Activated CD8-positive, alpha-beta memory T cell treated with anti-CD3 and anti-CD28 coated beads, Interleukin-2, amount 10 ng/mL, durations not matched to agents 7 days and 5 days (primary cell): ENCODE results near the gene NRGN. TPM values are rescaled to one million over a fixed set of nuclear protein-coding genes. Genes with fewer than 3 reads are reported as not detected.
"Not testable (repeated sequence)": the region's sequence is repeated elsewhere in the genome, so short reads cannot be mapped to it uniquely, and the experiment has no call there.

ENCODE experiments used
- ATAC-seq: fragments of 150-1000 bp; cut with Tn5 transposase; one replicate; pipeline ENCODE4 v1.10.0; 2021; ENCODE audit warnings: moderate library complexity
- CTCF ChIA-PET: fragments of 350-600 bp; sonication (Branson Sonifier 250); formaldehyde crosslinking; loops from one replicate; lab custom pipeline; 2021; ENCODE audit warnings: antibody characterized with exemption; lab: Charles Lee
- DNase-seq: peaks from one replicate; pipeline ENCODE4 v3.0.0-alpha.2; 2020
- H3K27ac Mint-ChIP-seq: one replicate; pipeline ENCODE4 v1.8.0; 2021; ENCODE audit warnings: mild to moderate bottlenecking, mixed read lengths
- H3K27me3 Mint-ChIP-seq: one replicate; pipeline ENCODE4 v1.8.0; 2021; ENCODE audit warnings: mixed read lengths
- H3K36me3 Mint-ChIP-seq: one replicate; pipeline ENCODE4 v1.8.0; 2021; ENCODE audit warnings: mild to moderate bottlenecking, mixed read lengths
- H3K4me1 Mint-ChIP-seq: one replicate; pipeline ENCODE4 v1.8.0; 2021; ENCODE audit warnings: mixed read lengths
- H3K4me3 Mint-ChIP-seq: one replicate; pipeline ENCODE4 v1.8.0; 2021; ENCODE audit warnings: mild to moderate bottlenecking, moderate library complexity, mixed read lengths
- H3K9me3 Mint-ChIP-seq: one replicate; pipeline ENCODE4 v1.8.0; 2022; ENCODE audit warnings: low read depth, mixed read lengths
- total RNA-seq, 2 experiments: library from RNA; stranded (reverse); gene quantifications; one replicate each; pipeline ENCODE4 v1.2.3, GENCODE V29; 2021

The NRGN gene
- total RNA-seq, 2 experiments from 2014 or later, result 6.6 TPM

DNA sequence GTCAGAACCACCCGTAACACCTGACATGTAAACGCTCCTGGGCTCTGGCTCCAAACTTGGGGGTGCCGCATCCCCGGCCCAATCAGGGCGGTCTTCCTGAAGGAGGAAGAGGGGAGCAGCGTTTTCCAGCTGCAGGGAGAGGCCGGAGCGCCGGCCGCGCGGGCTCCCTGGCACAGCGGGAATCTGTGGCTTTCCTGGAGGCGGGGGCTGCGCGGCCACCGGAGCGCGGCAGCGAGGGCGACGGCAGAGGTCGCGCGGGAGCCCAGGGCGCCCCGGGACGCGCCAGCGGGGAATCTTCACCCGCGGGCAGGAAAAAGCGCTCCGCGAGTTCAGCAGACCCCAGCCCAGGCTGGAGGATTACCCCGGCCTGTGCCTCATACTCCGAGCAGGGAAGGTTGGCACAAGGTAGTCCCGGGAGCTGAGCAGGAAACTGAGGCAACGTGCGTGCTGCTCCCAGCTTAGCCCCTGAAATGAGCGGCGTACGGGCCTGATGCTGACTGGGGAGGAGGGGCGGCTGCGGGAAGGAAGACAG, 22.9 kb downstream of the NRGN start:
- no peak overlapping the region for H3K27ac Mint-ChIP-seq
- CTCF ChIA-PET, result interaction anchor here (0.7 to 18.4 kb wide), 24 partner anchors 10 to 139 kb away, joined by 3 to 216 read pairs (median 7); partner anchors contain the start of genes MSANTD2, NRGN, SIAE and SPA17
- H3K4me3 Mint-ChIP-seq, result peak overlapping the region; percentile 74
- ATAC-seq (peak; percentile 35), DNase-seq (no peak)
- H3K9me3 Mint-ChIP-seq, result no peaks in the 10 kb centered on the region
- peaks cover 19% of the 10 kb centered on the region for H3K4me1 Mint-ChIP-seq
- peaks cover 37% of the 10 kb centered on the region for H3K27me3 Mint-ChIP-seq
- peaks cover 1% of the 10 kb centered on the region for H3K36me3 Mint-ChIP-seq

DNA sequence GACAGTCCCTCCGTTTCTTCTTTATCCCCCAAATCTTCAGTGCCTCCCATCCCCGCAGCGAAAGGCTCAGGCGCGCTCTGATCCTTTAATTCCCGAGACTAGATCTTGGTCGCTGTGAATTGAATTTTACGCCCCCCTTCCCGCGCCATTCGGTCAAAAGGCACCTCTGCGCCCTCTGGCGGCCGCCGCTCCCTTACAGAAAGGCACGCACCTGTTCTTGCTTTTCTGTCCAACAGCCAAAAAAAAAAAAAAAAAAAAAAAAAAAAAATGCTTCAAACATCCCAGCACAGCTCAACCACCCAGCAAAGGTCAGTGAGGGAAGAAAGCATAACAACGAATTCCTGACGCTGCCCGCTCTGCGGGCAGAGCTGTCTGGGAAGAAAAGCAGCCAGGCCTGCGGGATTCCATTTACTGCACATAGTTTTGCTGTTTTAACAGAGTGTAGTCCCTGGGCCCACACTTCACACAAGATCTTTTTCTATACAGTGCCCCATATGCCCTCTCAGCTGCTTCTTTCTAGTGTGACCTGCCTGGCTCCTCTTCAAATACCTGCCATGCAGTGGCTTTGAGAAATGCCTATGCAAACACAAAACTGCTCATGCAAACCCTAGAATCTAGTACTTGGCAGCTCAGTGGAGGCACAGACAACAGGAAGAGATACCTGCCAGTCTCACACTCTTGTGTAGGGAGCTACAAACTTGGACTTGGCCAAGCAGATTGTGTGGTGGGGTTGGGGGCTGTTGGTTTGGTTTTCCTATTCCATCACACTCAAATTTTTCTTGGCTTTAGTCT, 23.6 kb downstream of the NRGN start:
- no peak overlapping the region for H3K27ac Mint-ChIP-seq

DNA sequence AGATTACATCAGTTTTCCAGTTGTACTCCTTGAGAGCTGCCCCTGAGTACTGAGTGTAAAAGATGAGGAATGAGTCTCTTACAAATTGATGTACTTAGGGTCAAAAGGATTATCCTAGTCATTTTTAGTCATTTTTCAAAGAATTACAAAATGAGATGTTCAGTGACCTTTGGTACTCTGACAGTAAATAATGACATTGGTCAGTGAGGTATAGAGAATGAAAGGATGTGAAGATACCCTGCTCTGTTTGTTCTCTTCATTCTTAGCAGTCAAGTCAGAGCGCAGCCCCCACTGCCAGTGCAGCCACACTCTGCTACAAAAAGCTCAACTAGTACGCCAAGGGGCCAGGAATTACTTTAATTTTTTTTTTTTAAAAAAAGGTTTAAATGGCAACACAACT, 26.4 kb downstream of the NRGN start:
- Mint-ChIP-seq H3K4me3 (no peak overlapping the region), H3K4me1 (peaks cover 8% of the 10 kb centered on the region), H3K36me3 (peaks cover 3% of the 10 kb centered on the region), H3K9me3 (no peaks in the 10 kb centered on the region), H3K27me3 (peaks cover 7% of the 10 kb centered on the region), H3K27ac (no peak overlapping the region)
- DNase-seq, result no peak
- CTCF ChIA-PET, result interaction anchor here (0.8 to 18.4 kb wide), 7 partner anchors 19 to 135 kb away, joined by 3 to 216 read pairs (median 3); partner anchors contain the start of gene MSANTD2
- ATAC-seq, result no peak

More for the DNA sequence above, 23.6 kb downstream of the NRGN start:
- H3K9me3 Mint-ChIP-seq, result no peaks in the 10 kb centered on the region
- H3K36me3 Mint-ChIP-seq, result peaks cover 1% of the 10 kb centered on the region
- peak; percentile 46 for ATAC-seq
- CTCF ChIA-PET, result interaction anchor here (0.6 to 18.4 kb wide), 32 partner anchors 9 to 1332 kb away, joined by 3 to 216 read pairs (median 4); partner anchors contain the start of genes MSANTD2, NRGN, SIAE and SPA17
- H3K4me3 Mint-ChIP-seq, result peak overlapping the region; percentile 74
- peak; percentile 87 for DNase-seq
- peaks cover 30% of the 10 kb centered on the region for H3K27me3 Mint-ChIP-seq
- H3K4me1 Mint-ChIP-seq, result peaks cover 16% of the 10 kb centered on the region

DNA sequence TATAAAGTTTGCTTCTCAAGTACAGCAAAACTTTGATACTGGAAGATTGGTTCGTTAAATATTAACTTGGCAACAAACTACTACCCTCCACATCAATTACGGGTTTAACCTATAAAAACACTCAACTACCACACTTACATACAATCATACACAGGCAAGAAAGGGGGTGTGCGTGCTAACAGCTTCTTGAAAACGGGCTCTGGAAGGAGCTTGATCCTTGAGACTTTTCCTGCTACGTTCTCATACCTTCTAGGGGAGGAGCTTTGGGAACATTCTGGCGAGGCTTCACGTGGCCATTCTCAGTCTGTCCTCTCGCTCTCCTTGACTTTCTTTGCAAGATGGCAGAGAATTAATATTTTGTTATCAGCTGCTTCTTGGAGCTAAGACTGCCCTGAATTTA, 29.2 kb downstream of the NRGN start:
- Mint-ChIP-seq H3K4me3 (no peak overlapping the region), H3K4me1 (no peaks in the 10 kb centered on the region), H3K27ac (no peak overlapping the region), H3K27me3 (no peaks in the 10 kb centered on the region), H3K36me3 (peaks cover 8% of the 10 kb centered on the region), H3K9me3 (no peaks in the 10 kb centered on the region)
- ATAC-seq, result no peak
- no peak for DNase-seq
- CTCF ChIA-PET, result interaction anchor here (0.8 to 18.4 kb wide), 8 partner anchors 10 to 125 kb away, joined by 3 to 216 read pairs (median 4); partner anchors contain the start of gene MSANTD2

DNA sequence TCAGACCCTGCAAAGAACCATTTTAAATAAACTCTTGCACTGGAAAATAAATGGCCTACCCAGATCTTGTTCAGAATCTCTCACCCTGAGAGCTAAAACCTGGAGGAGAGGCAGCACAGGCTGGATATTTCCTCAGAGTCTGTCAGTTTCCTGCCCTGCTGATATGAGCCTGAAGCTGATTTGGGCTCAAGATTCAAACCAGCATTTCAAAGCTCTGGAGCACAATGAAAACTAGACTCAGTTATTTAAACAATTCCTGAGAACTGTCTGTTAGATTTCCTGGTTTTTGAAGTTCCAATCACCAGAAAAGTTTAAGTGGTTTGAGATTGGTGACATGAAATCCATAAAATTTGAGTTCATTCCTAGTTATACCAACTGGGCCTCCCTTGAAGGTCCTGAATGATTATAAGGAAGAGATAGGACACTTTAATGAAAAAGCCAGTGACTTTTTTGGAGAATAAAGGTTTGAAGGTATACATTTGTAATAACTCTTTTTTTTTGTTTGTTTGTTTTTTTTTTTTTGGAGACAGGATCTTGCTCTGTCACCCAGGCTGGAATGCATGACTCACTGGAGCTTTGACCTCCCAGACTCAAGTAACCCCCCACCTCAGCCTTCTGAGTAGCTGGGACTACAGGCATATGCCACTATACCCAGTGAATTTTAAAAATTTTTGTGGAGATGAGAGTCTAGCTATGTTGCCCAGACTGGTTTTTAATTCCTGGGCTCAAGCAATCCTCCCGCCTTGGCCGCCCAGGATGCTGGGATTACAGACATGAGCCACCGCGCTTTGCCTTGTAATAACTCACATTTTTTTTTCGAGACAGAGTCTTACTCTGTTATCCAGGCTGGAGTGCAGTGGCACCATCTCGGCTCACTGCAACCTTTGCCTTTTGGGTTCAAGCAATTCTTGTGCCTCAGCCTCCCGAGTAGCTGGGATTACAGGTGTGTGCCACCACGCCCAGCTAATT, 30.3 kb downstream of the NRGN start:
- no peak overlapping the region for H3K4me3 Mint-ChIP-seq
- CTCF ChIA-PET, result interaction anchor here (0.9 to 18.4 kb wide), 7 partner anchors 15 to 126 kb away, joined by 3 to 216 read pairs (median 4); partner anchors contain the start of gene MSANTD2
- H3K9me3 Mint-ChIP-seq, result no peaks in the 10 kb centered on the region
- H3K4me1 Mint-ChIP-seq, result no peaks in the 10 kb centered on the region
- no peak for ATAC-seq
- DNase-seq, result no peak
- peaks cover 8% of the 10 kb centered on the region for H3K36me3 Mint-ChIP-seq
- no peaks in the 10 kb centered on the region for H3K27me3 Mint-ChIP-seq
- H3K27ac Mint-ChIP-seq, result no peak overlapping the region

DNA sequence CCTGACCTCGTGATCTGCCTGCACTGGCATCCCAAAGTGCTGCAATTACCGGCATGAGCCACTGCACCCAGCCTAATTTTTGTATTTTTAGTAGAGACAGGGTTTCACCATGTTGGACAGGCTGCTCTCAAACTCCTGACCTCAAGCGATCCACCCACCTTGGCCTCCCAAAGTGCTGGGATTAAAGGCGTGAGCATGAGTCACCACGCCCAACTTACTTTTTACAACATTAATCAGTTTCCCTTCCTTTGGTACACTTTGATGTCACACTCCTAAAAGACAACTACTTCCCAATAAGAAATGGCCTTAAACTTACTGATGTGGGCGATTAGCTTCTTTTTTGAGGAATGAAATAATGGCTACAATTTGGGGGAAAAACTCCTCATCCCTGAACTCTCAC, 31.2 kb downstream of the NRGN start:
- H3K4me3 Mint-ChIP-seq, H3K27ac Mint-ChIP-seq, H3K36me3 Mint-ChIP-seq, H3K27me3 Mint-ChIP-seq, H3K9me3 Mint-ChIP-seq, ATAC-seq, DNase-seq, H3K4me1 Mint-ChIP-seq: not testable (repeated sequence)
- CTCF ChIA-PET, result interaction anchor here (2.2 to 18.4 kb wide), 2 partner anchors 25 to 102 kb away, joined by 8 to 216 read pairs; partner anchors contain the start of gene MSANTD2

- Mint-ChIP-seq H3K4me3 (no peak overlapping the region), H3K27ac (no peak overlapping the region), H3K27me3 (no peaks in the 10 kb centered on the region), H3K36me3 (no peaks in the 10 kb centered on the region), H3K9me3 (no peaks in the 10 kb centered on the region), H3K4me1 (peaks cover 10% of the 10 kb centered on the region)
- ATAC-seq, result no peak
- CTCF ChIA-PET, result no interaction called here
- DNase-seq, result no peak
Observed at GRCh38 chr11:124776865-124777645, 37.3 kb downstream of the NRGN start.

DNA sequence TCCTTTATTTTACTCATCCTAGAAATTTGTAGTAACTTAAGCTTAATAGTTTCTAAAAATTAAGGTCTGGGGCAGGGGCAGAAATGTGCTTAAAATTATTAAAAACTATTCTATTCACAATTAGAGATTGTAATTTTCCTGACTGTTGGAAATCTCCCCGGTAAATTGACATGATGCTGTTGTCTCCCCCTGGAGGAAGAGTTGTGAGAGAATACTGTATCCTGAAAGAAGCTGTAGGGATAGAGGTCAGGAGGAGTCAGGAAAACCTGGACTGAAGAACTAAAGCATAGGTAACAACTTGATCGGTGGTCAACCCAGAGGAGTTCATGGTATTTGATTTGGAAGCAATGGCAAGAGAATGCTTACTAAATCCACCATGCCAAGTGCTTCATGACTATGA, 38.5 kb downstream of the NRGN start:
- Mint-ChIP-seq H3K27ac (no peak overlapping the region), H3K4me1 (peaks cover 10% of the 10 kb centered on the region), H3K4me3 (no peak overlapping the region), H3K9me3 (no peaks in the 10 kb centered on the region), H3K27me3 (no peaks in the 10 kb centered on the region), H3K36me3 (no peaks in the 10 kb centered on the region)
- ATAC-seq (no peak), DNase-seq (no peak)
- CTCF ChIA-PET, result interaction anchor here (0.8 to 1.7 kb wide), 4 partner anchors 12 to 18 kb away, joined by 3 to 5 read pairs (median 4); no protein-coding TSS in a partner anchor

DNA sequence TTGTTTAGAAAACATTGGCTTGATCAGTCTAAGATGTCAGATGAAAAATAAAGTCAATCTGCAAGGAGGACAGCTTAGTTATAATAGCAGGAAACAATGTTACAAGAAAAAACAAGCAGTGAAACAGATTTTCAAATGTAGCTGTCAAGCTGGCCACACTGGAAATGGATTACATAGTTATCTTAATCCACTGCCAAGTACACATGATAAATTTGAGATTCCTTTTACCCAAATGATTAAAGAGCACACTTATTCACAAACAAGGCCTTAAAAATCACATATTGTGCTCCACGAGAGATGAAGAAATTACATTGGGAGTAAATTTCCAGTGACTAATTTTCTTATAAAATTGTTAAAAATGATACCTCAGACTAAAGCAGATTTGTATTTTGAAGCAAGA, 39.8 kb downstream of the NRGN start:
- Mint-ChIP-seq H3K36me3 (no peaks in the 10 kb centered on the region), H3K27me3 (no peaks in the 10 kb centered on the region), H3K27ac (no peak overlapping the region), H3K4me1 (peaks cover 10% of the 10 kb centered on the region), H3K9me3 (no peaks in the 10 kb centered on the region), H3K4me3 (no peak overlapping the region)
- CTCF ChIA-PET, result interaction anchor here (0.6 to 1.4 kb wide), 5 partner anchors 11 to 21 kb away, joined by 3 to 5 read pairs (median 4); no protein-coding TSS in a partner anchor
- ATAC-seq, result no peak
- DNase-seq, result no peak

GRCh38 chr11:124783002-124783401, 43.3 kb downstream of the NRGN start:
- ATAC-seq (no peak), DNase-seq (no peak)
- peaks cover 2% of the 10 kb centered on the region for H3K36me3 Mint-ChIP-seq
- no peaks in the 10 kb centered on the region for H3K27me3 Mint-ChIP-seq
- CTCF ChIA-PET, result interaction anchor here (0.6 to 1.6 kb wide), 4 partner anchors 18 to 657 kb away, joined by 3 to 4 read pairs (median 3); no protein-coding TSS in a partner anchor
- no peaks in the 10 kb centered on the region for H3K9me3 Mint-ChIP-seq
- H3K27ac Mint-ChIP-seq, result no peak overlapping the region
- no peak overlapping the region for H3K4me3 Mint-ChIP-seq
- no peaks in the 10 kb centered on the region for H3K4me1 Mint-ChIP-seq

DNA sequence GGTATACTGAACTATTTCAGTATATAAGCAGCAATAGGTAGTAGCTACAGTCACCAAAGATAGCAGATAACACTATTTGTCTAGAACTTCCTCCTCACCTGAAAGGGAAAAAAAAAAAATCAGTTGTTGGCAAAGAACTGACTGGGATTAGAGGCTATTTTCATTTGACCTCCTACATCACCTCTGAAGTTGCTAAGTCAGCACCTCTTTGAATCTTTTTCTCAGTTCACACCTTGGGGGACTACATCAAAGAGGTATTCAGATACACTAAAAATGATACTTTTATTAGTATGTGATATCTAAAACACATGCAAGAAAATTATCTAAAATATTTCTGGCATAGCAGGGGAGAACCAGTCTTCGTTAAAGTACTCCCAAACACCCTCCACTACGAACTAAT, 44.3 kb downstream of the NRGN start:
- H3K27me3 Mint-ChIP-seq, result no peaks in the 10 kb centered on the region
- ATAC-seq (no peak), DNase-seq (no peak)
- H3K36me3 Mint-ChIP-seq, result peaks cover 2% of the 10 kb centered on the region
- H3K4me3 Mint-ChIP-seq, result no peak overlapping the region
- H3K27ac Mint-ChIP-seq, result no peak overlapping the region
- H3K4me1 Mint-ChIP-seq, result no peaks in the 10 kb centered on the region
- CTCF ChIA-PET, result interaction anchor here (1.1 to 1.6 kb wide), 3 partner anchors 9 to 53 kb away, joined by 3 to 4 read pairs (median 3); no protein-coding TSS in a partner anchor
- H3K9me3 Mint-ChIP-seq, result no peaks in the 10 kb centered on the region

GRCh38 chr11:124788521-124788920, 48.8 kb downstream of the NRGN start:
- Mint-ChIP-seq H3K27ac (no peak overlapping the region), H3K9me3 (no peaks in the 10 kb centered on the region), H3K4me3 (no peak overlapping the region), H3K4me1 (peaks cover 25% of the 10 kb centered on the region), H3K27me3 (no peaks in the 10 kb centered on the region), H3K36me3 (peaks cover 2% of the 10 kb centered on the region)
- CTCF ChIA-PET, result interaction anchor here (0.8 to 15.2 kb wide), 3 partner anchors 10 to 43 kb away, joined by 3 to 216 read pairs (median 4); partner anchors contain the start of gene ESAM
- DNase-seq, result no peak
- ATAC-seq, result no peak
